Fibroblast of the aortic adventitia (primary cell): ENCODE results near the gene KCNIP2. TPM values are rescaled to one million over a fixed set of nuclear protein-coding genes. Genes with fewer than 3 reads are reported as not detected.

Experiments used
- DNase-seq: peaks from one replicate; pipeline ENCODE4 v3.0.0-alpha.2; 2010; ENCODE audit warnings: low read depth
- H3K4me3 ChIP-seq: 2 replicates; pipeline ENCODE4 v1.5.1; 2011; ENCODE audit warnings: low read depth, mild to moderate bottlenecking, control low read depth, low read length, moderate library complexity
- CTCF ChIP-seq: IDR thresholded peaks from 2 replicates; pipeline ENCODE4 v1.5.1; 2011; ENCODE audit warnings: mild to moderate bottlenecking, low read length, control low read depth, inconsistent platforms; ENCODE audit not compliant: insufficient read depth
- total RNA-seq: library from RNA; depleted of rRNA; stranded (reverse); fragments of >200 nt; gene quantifications from 2 replicates; pipeline ENCODE4 v1.2.3, GENCODE V29; 2012; ENCODE audit warnings: low replicate concordance

Gene KCNIP2
- total RNA-seq, 1 donor = 1.2 TPM

GRCh38 chr10:101874252-101874651, 30.7 kb upstream of the KCNIP2 start:
- TF ChIP-seq CTCF = no peak
- DNase-seq = no peak

GRCh38 chr10:101867931-101868330, 24.3 kb upstream of the KCNIP2 start:
- H3K4me3 ChIP-seq = no peak overlapping the region
- no peak for TF ChIP-seq CTCF
- DNase-seq = no peak

More at GRCh38 chr10:101874252-101874651, 30.7 kb upstream of the KCNIP2 start:
- H3K4me3 ChIP-seq = no peak overlapping the region

GRCh38 chr10:101859530-101859929, 15.9 kb upstream of the KCNIP2 start:
- no peak overlapping the region for H3K4me3 ChIP-seq
- no peak for DNase-seq
- no peak for TF ChIP-seq CTCF

- no peak overlapping the region for H3K4me3 ChIP-seq
- DNase-seq = no peak
- TF ChIP-seq CTCF = no peak
Observed at GRCh38 chr10:101858723-101859500, 15.3 kb upstream of the KCNIP2 start.

GRCh38 chr10:101857802-101858476, 14.3 kb upstream of the KCNIP2 start:
- TF ChIP-seq CTCF = no peak
- no peak overlapping the region for H3K4me3 ChIP-seq
- DNase-seq = no peak

GRCh38 chr10:101856626-101857025, 13.0 kb upstream of the KCNIP2 start:
- no peak for DNase-seq
- no peak for TF ChIP-seq CTCF
- H3K4me3 ChIP-seq = no peak overlapping the region
